GM12892 (cell line): Measurements from ENCODE around the gene ABCG5.

Experiments
- POLR2A ChIP-seq: IDR thresholded peaks from 2 replicates; pipeline ENCODE4 v1.6.1; 2011; ENCODE audit warnings: low read depth, low read length, control low read depth
- POLR2AphosphoS5 ChIP-seq: IDR thresholded peaks from 2 replicates; pipeline ENCODE4 v1.6.1; 2011; ENCODE audit warnings: low read depth, low read length, control low read depth
- TAF1 ChIP-seq: IDR thresholded peaks from 2 replicates; pipeline ENCODE4 v1.6.1; 2011; ENCODE audit warnings: low read depth, mild to moderate bottlenecking, control low read depth, low read length, borderline replicate concordance

DNA sequence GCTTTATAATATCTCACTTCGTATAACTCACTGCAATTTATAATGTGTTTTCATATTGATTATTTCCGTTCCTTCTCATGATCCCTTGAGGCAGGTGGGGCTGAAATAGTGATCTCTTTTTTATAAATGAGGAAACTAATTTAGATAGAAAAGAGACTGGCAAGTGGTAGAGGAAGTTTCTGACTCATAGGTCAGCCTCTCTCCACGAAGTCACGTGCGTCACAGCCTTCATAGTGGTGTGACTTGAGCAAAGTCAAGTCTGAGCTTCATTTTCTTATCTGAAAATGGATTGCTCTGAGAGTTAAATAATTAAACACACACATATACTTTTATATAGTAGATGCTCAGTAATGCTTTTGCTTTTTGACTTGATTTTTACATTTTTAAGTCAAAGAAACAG, 19.9 kb downstream of the ABCG5 start:
- TF ChIP-seq POLR2AphosphoS5 (no peak), POLR2A (no peak), TAF1 (no peak)
